ENCODE data around the gene CDH13. TPM values are rescaled to one million over a fixed set of nuclear protein-coding genes. Genes with fewer than 3 reads are reported as not detected.

Gene CDH13
- total and polyA plus RNA-seq, 2 of the 8 experiments (the other 6 are each of a cell fraction or from before 2014, with no cell fraction given), result 2.3 to 2.4 TPM

GRCh38 chr16:83728492-83728891, 1101.7 kb downstream of the CDH13 start:
- Histone ChIP-seq H3K23ac (ENCODE audit: insufficient read length) (no peak overlapping the region), H3K18ac (ENCODE audit: extremely low read depth, low read length) (no peak overlapping the region), H3K23me2 (ENCODE audit: low read depth, low read length) (peaks cover 2% of the 10 kb centered on the region; the same call in 1 of the 2 replicates), H3K79me2 (ENCODE audit: control insufficient read depth in 1 of 2, insufficient read depth in 2 of 2, low read length in 2 of 2) (no peaks in the 10 kb centered on the region), H2BK15ac (ENCODE audit: low read length) (no peak overlapping the region), H3K79me1 (ENCODE audit: low read depth, low read length) (no peaks in the 10 kb centered on the region), H2BK12ac (ENCODE audit: low read depth, low read length) (no peak overlapping the region), H3K4me3 (ENCODE audit: extremely low read depth in 1 of 4, insufficient read depth in 2 of 4, low read depth in 3 of 4, low read length in 4 of 4) (no peak overlapping the region), H4K20me1 (replicated peaks in 1 of 2; ENCODE audit: control insufficient read depth in 1 of 2, insufficient read depth in 2 of 2, low read length in 2 of 2) (no peaks in the 10 kb centered on the region), H2BK5ac (ENCODE audit: low read depth, low read length) (no peak overlapping the region), H2AK5ac (ENCODE audit: low read depth, low read length) (no peak overlapping the region), H2AFZ (ENCODE audit: low read length) (no peak overlapping the region), H3K27ac (ENCODE audit: low read depth, low read length) (no peak overlapping the region), H3K4me1 (replicated peaks in 1 of 4; ENCODE audit: control insufficient read depth in 3 of 4, insufficient read depth in 4 of 4, low read length in 3 of 4) (peaks cover 0 to 2% (median 0%) of the 10 kb centered on the region in 4 experiments; a peak in 1 of 7 replicates), H3K14ac (ENCODE audit: insufficient read length) (no peak overlapping the region), H3K9me3 (ENCODE audit: insufficient read depth in 2 of 2, low read depth in 1 of 2, low read length in 1 of 2) (peaks cover 2 to 5% of the 10 kb centered on the region in 2 experiments; a peak in 3 of 4 replicates), H3K4me2 (ENCODE audit: insufficient read depth in 1 of 2, low read depth in 2 of 2, low read length in 2 of 2) (no peak overlapping the region), H3K56ac (replicated peaks; ENCODE audit: insufficient read length, low read depth, low read length) (no peak overlapping the region), H2BK120ac (replicated peaks; ENCODE audit: low read depth, low read length) (no peak overlapping the region), H4K8ac (ENCODE audit: extremely low read depth, insufficient read depth, low read length) (no peak overlapping the region), H4K5ac (ENCODE audit: insufficient read length, low read depth, low read length) (no peak overlapping the region), H3K36me3 (ENCODE audit: control insufficient read depth in 2 of 4, insufficient read depth in 4 of 4, low read length in 3 of 4) (no peaks in the 10 kb centered on the region), H3K9ac (replicated peaks in 1 of 4; ENCODE audit: extremely low read depth in 1 of 4, low read depth in 3 of 4, low read length in 3 of 4) (no peak overlapping the region), H4K91ac (replicated peaks; ENCODE audit: insufficient read length, low read length) (no peak overlapping the region), H3K4ac (replicated peaks; ENCODE audit: insufficient read length, low read depth, low read length) (no peak overlapping the region), H2BK20ac (ENCODE audit: low read length) (no peak overlapping the region), H3K27me3 (replicated peaks in 1 of 4; ENCODE audit: control insufficient read depth in 3 of 4, extremely low read depth in 1 of 4, insufficient read depth in 3 of 4, low read length in 3 of 4) (no peaks in the 10 kb centered on the region)
- POLR2A ChIA-PET (ENCODE audit: partially characterized antibody), result no interaction called here
- CTCF ChIA-PET (ENCODE audit: partially characterized antibody), result interaction anchor here (2.4 kb wide), 1 partner anchor 13 kb away, joined by 7 read pairs; no protein-coding TSS in a partner anchor
- 92% methylated on average over 6 of the region's 6 CpGs; no CpG with 5 or more reads in 1 of the 2 experiments for WGBS, 2 experiments (ENCODE audit: extremely low coverage in 1 of 2, insufficient coverage in 1 of 2, insufficient read length in 1 of 2, insufficient replicate concordance in 2 of 2, low coverage in 1 of 2, low lambda C conversion rate in 2 of 2, missing lambda C conversion rate in 1 of 2)
- DNase-seq (ENCODE audit: low read depth in 1 of 2, low spot score in 2 of 2) (no peak), FAIRE-seq (no peak)
- TF ChIP-seq POU5F1 (IDR thresholded peaks at IDR 0.05; ENCODE audit: low read depth, low read length), result no peak
- TF ChIP-seq CHD2 (IDR thresholded peaks at IDR 0.05; ENCODE audit: low read length), result no peak
- no peak for TF ChIP-seq CREB1 (IDR thresholded peaks at IDR 0.05)
- no peak for TF ChIP-seq RBBP5 (IDR thresholded peaks at IDR 0.05; ENCODE audit: borderline replicate concordance, low read depth, low read length)
- no peak for TF ChIP-seq KDM5A (IDR thresholded peaks at IDR 0.05; ENCODE audit: low read length)
- no peak for TF ChIP-seq YY1 (IDR thresholded peaks at IDR 0.05; ENCODE audit: low read depth, low read length)
- TF ChIP-seq CTBP2 (IDR thresholded peaks at IDR 0.05; ENCODE audit: borderline replicate concordance, insufficient read depth, insufficient read length, low read length), result no peak
- no peak for TF ChIP-seq CBX8 (IDR thresholded peaks at IDR 0.05; ENCODE audit: borderline replicate concordance, low read depth, low read length)
- TF ChIP-seq POLR2A (IDR thresholded peaks at IDR 0.05; ENCODE audit: control extremely low read depth in 1 of 2, low read depth in 2 of 2, low read length in 2 of 2), result no peak
- TF ChIP-seq RXRA (IDR thresholded peaks at IDR 0.05; ENCODE audit: insufficient read depth, low read depth, low read length), result no peak
- no peak for TF ChIP-seq SP2 (IDR thresholded peaks at IDR 0.05; ENCODE audit: low read length)
- no peak for TF ChIP-seq JUND (IDR thresholded peaks at IDR 0.05; ENCODE audit: low read length)
- TF ChIP-seq CBX5 (IDR thresholded peaks at IDR 0.05; ENCODE audit: low read depth, low read length), result no peak
- no peak for TF ChIP-seq TBP (IDR thresholded peaks at IDR 0.05; ENCODE audit: low read depth, low read length)
- TF ChIP-seq BACH1 (IDR thresholded peaks at IDR 0.05; ENCODE audit: low read length), result no peak
- no peak for TF ChIP-seq SRF (IDR thresholded peaks at IDR 0.05; ENCODE audit: low read depth, low read length)
- no peak for TF ChIP-seq JUN (IDR thresholded peaks at IDR 0.05; ENCODE audit: low read depth, low read length)
